ENCODE results near the gene USP2. TPM values are rescaled to one million over a fixed set of nuclear protein-coding genes. Genes with fewer than 3 reads are reported as not detected.

The USP2 gene
- total RNA-seq, 1 experiment from 2014 or later, result 5.7 TPM

GRCh38 chr11:119410501-119410900 lies 29.0 kb upstream of the USP2 start:
- Histone ChIP-seq H3K9me3 (ENCODE audit: control insufficient read depth, low read depth, low read length) (no peaks in the 10 kb centered on the region), H2AK5ac (ENCODE audit: insufficient read length, low read length) (no peak overlapping the region), H3K18ac (ENCODE audit: insufficient read length, low read depth, low read length) (no peak overlapping the region), H3K4me1 (ENCODE audit: insufficient read depth, low read length) (no peaks in the 10 kb centered on the region), H4K5ac (ENCODE audit: insufficient read length, low read depth, low read length) (no peak overlapping the region), H2AFZ (ENCODE audit: low read length) (no peak overlapping the region), H3K23me2 (ENCODE audit: insufficient read length, low read depth, low read length, poor library complexity, severe bottlenecking) (no peaks in the 10 kb centered on the region), H3K14ac (ENCODE audit: insufficient read depth, low read length) (no peak overlapping the region), H3K79me2 (ENCODE audit: insufficient read depth, low read length) (no peaks in the 10 kb centered on the region), H3K56ac (ENCODE audit: insufficient read length, low read depth, low read length) (no peak overlapping the region), H4K8ac (replicated peaks; ENCODE audit: insufficient read length, low read depth, low read length) (no peak overlapping the region), H3K9ac (ENCODE audit: extremely low read depth, insufficient read length, low read length) (no peak overlapping the region), H2BK5ac (ENCODE audit: insufficient read length, low read length) (no peak overlapping the region), H3K27me3 (ENCODE audit: insufficient read depth, low read length) (no peaks in the 10 kb centered on the region), H4K91ac (ENCODE audit: insufficient read length, low read depth, low read length) (no peak overlapping the region), H3K23ac (ENCODE audit: insufficient read length, low read depth, low read length) (no peak overlapping the region), H3K4me2 (ENCODE audit: insufficient read depth, insufficient read length, low read length) (no peak overlapping the region), H2BK120ac (ENCODE audit: low read depth, low read length, poor library complexity, severe bottlenecking) (no peak overlapping the region), H2BK20ac (ENCODE audit: low read depth, low read length, poor library complexity, severe bottlenecking) (no peak overlapping the region), H2BK15ac (ENCODE audit: low read depth, low read length) (no peak overlapping the region), H2BK12ac (ENCODE audit: insufficient read length, low read depth, low read length) (no peak overlapping the region), H3T11ph (ENCODE audit: low read length) (no peak overlapping the region), H3K4ac (ENCODE audit: low read depth, low read length) (no peak overlapping the region), H3K79me1 (ENCODE audit: insufficient read depth, low read depth, low read length, poor library complexity, severe bottlenecking) (no peaks in the 10 kb centered on the region), H3K27ac (ENCODE audit: insufficient read length, low read depth, low read length) (no peak overlapping the region), H4K20me1 (ENCODE audit: control insufficient read depth, insufficient read depth, insufficient read length) (no peaks in the 10 kb centered on the region)
- no peak overlapping the region for H3K4me3 Mint-ChIP-seq
- no peak for TF ChIP-seq CTCF (conservative IDR thresholded peaks at IDR 0.05)
- no peak for DNase-seq
- no peaks in the 10 kb centered on the region; a peak in 2 of 4 replicates for H3K4me1 Mint-ChIP-seq
- no peak overlapping the region for H3K27ac Mint-ChIP-seq
- no peaks in the 10 kb centered on the region; the same call in 1 of the 2 replicates for H3K27me3 Mint-ChIP-seq (ENCODE audit: low read depth)
- no peaks in the 10 kb centered on the region; a peak in 1 of 5 replicates for H3K9me3 Mint-ChIP-seq
- H3K36me3 Mint-ChIP-seq (ENCODE audit: insufficient read depth in 1 of 3, low read depth in 3 of 3), result peaks cover 1 to 6% (median 5%) of the 10 kb centered on the region in 3 experiments; a peak in 5 of 7 replicates
- no CpG with 5 or more reads among the region's 1 CpG for WGBS (ENCODE audit: extremely low coverage, insufficient read length, low lambda C conversion rate)
